ENCODE measurements around the gene SYNRG. TPM values are rescaled to one million over a fixed set of nuclear protein-coding genes. Genes with fewer than 3 reads are reported as not detected.

Gene SYNRG
- polyA plus RNA-seq, 1 experiment, result 24.9 TPM

DNA sequence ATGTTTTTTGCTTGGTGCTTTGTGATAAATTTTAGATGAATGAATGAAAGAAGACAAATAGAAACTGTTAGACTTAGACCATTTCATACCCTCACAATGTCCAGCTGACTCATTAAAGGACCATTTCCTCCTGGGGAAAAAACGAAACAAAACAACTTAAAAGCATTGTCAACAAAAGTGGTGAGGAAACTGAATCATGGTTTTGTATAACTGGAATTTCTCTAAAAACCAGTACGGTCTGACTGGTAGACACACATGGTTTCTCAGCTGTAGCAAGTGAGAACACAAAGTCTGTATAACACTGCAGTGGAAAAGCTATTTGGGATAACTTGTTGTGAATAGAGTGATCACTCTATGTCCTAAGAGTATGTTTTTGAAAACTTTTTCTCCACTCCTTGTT, 39.3 kb upstream of the SYNRG start:
- ChIA-PET CTCF (interaction anchor here (0.9 to 6.0 kb wide), 6 partner anchors 10 to 167 kb away, joined by 3 to 102 read pairs (median 6); no protein-coding TSS in a partner anchor), POLR2A (interaction anchor here (1.1 kb wide), 1 partner anchor 40 kb away, joined by 3 read pairs; the partner anchor contains the start of gene SYNRG)
- TF ChIP-seq, protein P1, sequence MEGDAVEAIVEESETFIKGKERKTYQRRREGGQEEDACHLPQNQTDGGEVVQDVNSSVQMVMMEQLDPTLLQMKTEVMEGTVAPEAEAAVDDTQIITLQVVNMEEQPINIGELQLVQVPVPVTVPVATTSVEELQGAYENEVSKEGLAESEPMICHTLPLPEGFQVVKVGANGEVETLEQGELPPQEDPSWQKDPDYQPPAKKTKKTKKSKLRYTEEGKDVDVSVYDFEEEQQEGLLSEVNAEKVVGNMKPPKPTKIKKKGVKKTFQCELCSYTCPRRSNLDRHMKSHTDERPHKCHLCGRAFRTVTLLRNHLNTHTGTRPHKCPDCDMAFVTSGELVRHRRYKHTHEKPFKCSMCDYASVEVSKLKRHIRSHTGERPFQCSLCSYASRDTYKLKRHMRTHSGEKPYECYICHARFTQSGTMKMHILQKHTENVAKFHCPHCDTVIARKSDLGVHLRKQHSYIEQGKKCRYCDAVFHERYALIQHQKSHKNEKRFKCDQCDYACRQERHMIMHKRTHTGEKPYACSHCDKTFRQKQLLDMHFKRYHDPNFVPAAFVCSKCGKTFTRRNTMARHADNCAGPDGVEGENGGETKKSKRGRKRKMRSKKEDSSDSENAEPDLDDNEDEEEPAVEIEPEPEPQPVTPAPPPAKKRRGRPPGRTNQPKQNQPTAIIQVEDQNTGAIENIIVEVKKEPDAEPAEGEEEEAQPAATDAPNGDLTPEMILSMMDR (IDR thresholded peaks at IDR 0.05; ENCODE audit: low read depth, low read length), result no peak
- DNase-seq (ENCODE audit: low read depth, low spot score), result peak; percentile 38
- no peaks in the 10 kb centered on the region for H3K9me3 ChIP-seq (ENCODE audit: control insufficient read depth, insufficient read depth, low read length)
- H3K27ac ChIP-seq (ENCODE audit: low read depth, low read length), result peak overlapping the region; percentile 33
- no peak overlapping the region for H3K4me3 ChIP-seq (ENCODE audit: low read depth, low read length)
- H3K27me3 ChIP-seq (ENCODE audit: control insufficient read depth, insufficient read depth, low read length), result no peaks in the 10 kb centered on the region

GRCh38 chr17:37647856-37648255, 38.6 kb upstream of the SYNRG start:
- no peak overlapping the region for H3K27ac ChIP-seq (ENCODE audit: low read depth, low read length)
- POLR2A ChIA-PET, result no interaction called here
- TF ChIP-seq, protein P1 (IDR thresholded peaks at IDR 0.05; ENCODE audit: low read depth, low read length), result no peak
- no peaks in the 10 kb centered on the region for H3K27me3 ChIP-seq (ENCODE audit: control insufficient read depth, insufficient read depth, low read length)
- CTCF ChIA-PET, result interaction anchor here (1.0 to 6.0 kb wide), 3 partner anchors 123 to 168 kb away, joined by 3 to 102 read pairs (median 58); no protein-coding TSS in a partner anchor
- DNase-seq (ENCODE audit: low read depth, low spot score), result no peak
- H3K9me3 ChIP-seq (ENCODE audit: control insufficient read depth, insufficient read depth, low read length), result no peaks in the 10 kb centered on the region
- H3K4me3 ChIP-seq (ENCODE audit: low read depth, low read length), result no peak overlapping the region

- DNase-seq (ENCODE audit: low read depth, low spot score), result no peak
- CTCF ChIA-PET, result interaction anchor here (1.7 kb wide), 1 partner anchor 126 kb away, joined by 14 read pairs; no protein-coding TSS in a partner anchor
- no peaks in the 10 kb centered on the region for H3K9me3 ChIP-seq (ENCODE audit: control insufficient read depth, insufficient read depth, low read length)
- TF ChIP-seq, protein P1 (IDR thresholded peaks at IDR 0.05; ENCODE audit: low read depth, low read length), result no peak
- peak overlapping the region; percentile 94; the same call in 1 of the 2 replicates for H3K4me3 ChIP-seq (ENCODE audit: low read depth, low read length)
- no peaks in the 10 kb centered on the region for H3K27me3 ChIP-seq (ENCODE audit: control insufficient read depth, insufficient read depth, low read length)
- H3K27ac ChIP-seq (ENCODE audit: low read depth, low read length), result no peak overlapping the region
- POLR2A ChIA-PET, result no interaction called here
Observed at GRCh38 chr17:37643869-37644268, 34.7 kb upstream of the SYNRG start.

DNA sequence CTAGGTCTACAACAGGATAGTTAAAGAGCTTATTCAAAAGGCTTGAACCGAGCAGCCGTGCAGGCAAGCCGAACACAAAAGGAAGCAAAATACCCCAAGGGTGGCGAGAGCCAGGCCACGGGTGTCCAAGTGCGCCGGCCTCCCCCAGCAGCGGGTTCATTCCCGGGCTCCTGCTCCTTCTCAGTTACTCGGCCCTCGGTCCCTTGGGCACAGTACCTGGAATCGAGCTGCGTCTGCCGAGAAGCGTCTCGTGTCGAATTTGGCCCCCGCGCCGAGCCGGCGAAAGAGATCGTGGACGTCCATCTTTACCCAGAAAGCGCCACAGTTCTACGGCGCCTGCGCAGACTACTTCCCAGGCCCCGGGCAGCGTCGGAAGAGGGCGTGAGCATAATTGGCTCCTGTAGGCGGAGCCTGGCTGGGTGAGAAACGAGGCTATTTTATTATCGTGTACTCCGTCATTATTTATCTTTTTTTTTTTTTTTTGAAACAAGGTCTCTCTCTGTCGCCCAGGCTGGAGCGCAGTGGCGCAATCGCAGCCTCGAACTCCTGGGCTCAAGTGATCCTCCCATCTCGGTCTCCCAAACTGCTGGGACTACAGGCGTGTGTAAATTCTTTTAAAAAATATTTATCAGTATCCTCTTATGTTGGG, 34.0 kb upstream of the SYNRG start, which contains the start of gene DDX52:
DDX52 (minus strand) TSS at position 329 of the 649 bp plus-strand sequence; CDS start at position 303, 26 bp downstream.
- H3K27ac ChIP-seq (ENCODE audit: low read depth, low read length), result peak within 1 kb of the TSS; percentile 58
- H3K27me3 ChIP-seq (ENCODE audit: control insufficient read depth, insufficient read depth, low read length), result no peaks in the 10 kb centered on the region
- ChIA-PET CTCF (interaction anchor here (0.7 to 1.7 kb wide), 2 partner anchors 127 to 173 kb away, joined by 3 to 14 read pairs; no protein-coding TSS in a partner anchor), POLR2A (no interaction called here)
- DNase-seq (ENCODE audit: low read depth, low spot score), result peak; percentile 63
- H3K9me3 ChIP-seq (ENCODE audit: control insufficient read depth, insufficient read depth, low read length), result no peaks in the 10 kb centered on the region
- peak within 1 kb of the TSS; percentile 94 for H3K4me3 ChIP-seq (ENCODE audit: low read depth, low read length)
- TF ChIP-seq, protein P1 (IDR thresholded peaks at IDR 0.05; ENCODE audit: low read depth, low read length), result no peak

DNA sequence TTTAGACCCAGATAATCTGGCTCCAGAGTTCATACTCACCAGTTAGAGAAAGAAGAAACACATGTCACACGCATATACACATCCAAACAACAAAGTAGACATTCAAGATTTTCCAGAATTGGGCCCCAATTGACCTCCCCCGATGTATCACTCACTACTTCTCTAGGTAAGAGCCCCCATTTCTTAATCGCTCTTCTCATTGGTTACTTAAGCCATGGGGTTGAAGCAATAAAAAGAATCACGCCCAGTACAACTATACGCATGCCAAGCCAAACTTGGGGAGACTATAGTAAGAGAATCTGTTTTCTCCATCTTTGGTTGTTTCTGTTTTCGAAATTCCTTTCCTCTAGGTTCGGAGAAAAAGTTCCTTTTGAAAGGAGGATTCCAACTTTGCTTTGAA, 33.5 kb upstream of the SYNRG start:
- DNase-seq (ENCODE audit: low read depth, low spot score), result no peak
- peak overlapping the region; percentile 94 for H3K4me3 ChIP-seq (ENCODE audit: low read depth, low read length)
- peak overlapping the region; percentile 58 for H3K27ac ChIP-seq (ENCODE audit: low read depth, low read length)
- CTCF ChIA-PET, result interaction anchor here (0.7 to 1.7 kb wide), 3 partner anchors 127 to 174 kb away, joined by 3 to 14 read pairs (median 3); no protein-coding TSS in a partner anchor
- TF ChIP-seq, protein P1 (IDR thresholded peaks at IDR 0.05; ENCODE audit: low read depth, low read length), result no peak
- H3K9me3 ChIP-seq (ENCODE audit: control insufficient read depth, insufficient read depth, low read length), result no peaks in the 10 kb centered on the region
- H3K27me3 ChIP-seq (ENCODE audit: control insufficient read depth, insufficient read depth, low read length), result no peaks in the 10 kb centered on the region
- POLR2A ChIA-PET, result no interaction called here
